ENCODE data around the gene EHHADH. TPM values are rescaled to one million over a fixed set of nuclear protein-coding genes. Genes with fewer than 3 reads are reported as not detected.

EHHADH gene
- total and polyA plus RNA-seq, 2 of the 13 experiments (the other 11 are each of a cell fraction or from before 2014, with no cell fraction given) = 14.5 to 38.9 TPM

GRCh38 chr3:185152410-185153170 is 101.3 kb downstream of the EHHADH start, which contains the start of gene C3orf70 (continued):
- TF ChIP-seq PRDM4 (CRISPR knock-in tag; IDR thresholded peaks at IDR 0.05; ENCODE audit: borderline replicate concordance) (no peak), SSRP1 (CRISPR knock-in tag; IDR thresholded peaks at IDR 0.05) (no peak), CEBPG (CRISPR knock-in tag; IDR thresholded peaks at IDR 0.05) (no peak)

GRCh38 chr3:185151964-185152409 is 101.9 kb downstream of the EHHADH start:
- DNase-seq (ENCODE audit: low spot score) (no peak), FAIRE-seq (no peak), ATAC-seq (no peak)
- intact Hi-C loops (cut with micrococcal nuclease; ENCODE audit: unreplicated experiment) (no loop called here), in situ Hi-C loops (cut with HindIII; ENCODE audit: extremely low pct_ligation_motif_present, low pct_unique_long_range_greater_than_20kb) (no loop called here)
- Histone ChIP-seq H2AFZ (ENCODE audit: low read length) (no peak overlapping the region), H3K4me1 (ENCODE audit: insufficient read depth, low read length) (peaks cover 32% of the 10 kb centered on the region), H3K4me3 (replicated peaks in 1 of 3; ENCODE audit: insufficient read depth in 1 of 3, low read depth in 2 of 3, low read length in 3 of 3) (peak overlapping the region; percentile 51 to 71 (median 65)), H3K9ac (ENCODE audit: insufficient read depth, low read depth, low read length) (peak overlapping the region; percentile 47; the same call in 1 of the 2 replicates), H3K4me2 (ENCODE audit: low read depth, low read length) (peak overlapping the region; percentile 72), H3K27me3 (ENCODE audit: control insufficient read depth in 1 of 2, insufficient read depth in 2 of 2, low read length in 2 of 2) (peaks cover 4 to 26% of the 10 kb centered on the region in 2 experiments; a peak in 4 of 5 replicates), H3K79me2 (ENCODE audit: insufficient read depth, low read length) (no peaks in the 10 kb centered on the region), H3K36me3 (replicated peaks in 1 of 2; ENCODE audit: control insufficient read depth in 1 of 2, insufficient read depth in 2 of 2, low read length in 2 of 2) (no peaks in the 10 kb centered on the region), H4K20me1 (ENCODE audit: insufficient read depth, low read length) (no peaks in the 10 kb centered on the region), H3K27ac (ENCODE audit: extremely low read length, insufficient read depth, low read length) (no peak overlapping the region), H3K9me3 (ENCODE audit: low read length) (no peaks in the 10 kb centered on the region)
- CTCF ChIA-PET (ENCODE audit: low intra/inter-chr PET ratio, low total read pairs) = no interaction called here
- POLR2A ChIA-PET = no interaction called here
- no TSS peak for BruUV-seq (replicated peaks)
- WGBS (ENCODE audit: low lambda C conversion rate) = 30% methylated on average over 9 of the region's 9 CpGs
- TF ChIP-seq TBX2 (CRISPR knock-in tag; IDR thresholded peaks at IDR 0.05; ENCODE audit: borderline replicate concordance) (no peak), MLX (CRISPR knock-in tag; IDR thresholded peaks at IDR 0.05) (no peak), ZSCAN29 (CRISPR knock-in tag; conservative IDR thresholded peaks at IDR 0.05) (no peak), IRF2 (CRISPR knock-in tag; IDR thresholded peaks at IDR 0.05) (no peak), RFXAP (CRISPR knock-in tag; IDR thresholded peaks at IDR 0.05; ENCODE audit: borderline replicate concordance) (no peak), ZNF331 (CRISPR knock-in tag; IDR thresholded peaks at IDR 0.05) (no peak), ZNF878 (CRISPR knock-in tag; IDR thresholded peaks at IDR 0.05) (no peak), FOXK1 (CRISPR knock-in tag; IDR thresholded peaks at IDR 0.05; ENCODE audit: borderline replicate concordance, low read depth) (no peak), ZNF83 (CRISPR knock-in tag; IDR thresholded peaks at IDR 0.05; ENCODE audit: borderline replicate concordance) (no peak), ZBTB44 (CRISPR knock-in tag; IDR thresholded peaks at IDR 0.05) (no peak), KDM5A (IDR thresholded peaks at IDR 0.05; ENCODE audit: borderline replicate concordance, low read length) (no peak), EHMT2 (IDR thresholded peaks at IDR 0.05; ENCODE audit: borderline replicate concordance, low read depth, low read length) (no peak), ZNF501 (CRISPR knock-in tag; IDR thresholded peaks at IDR 0.05) (no peak), HCFC1 (IDR thresholded peaks at IDR 0.05; ENCODE audit: low read depth, low read length) (no peak), NFIC (IDR thresholded peaks at IDR 0.05; ENCODE audit: low read length) (no peak), ZFP62 (CRISPR knock-in tag; IDR thresholded peaks at IDR 0.05) (no peak)
